Measurements from ENCODE around the gene ARMC8.

The ARMC8 gene

GRCh38 chr3:138210528-138210927 lies 23.4 kb downstream of the ARMC8 start:
- H3K4me3 ChIP-seq (ENCODE audit: low read depth, low read length), result no peak overlapping the region

GRCh38 chr3:138213398-138214085 lies 26.4 kb downstream of the ARMC8 start:
- DNase-seq (ENCODE audit: low read depth), result no peak
- no peak for TF ChIP-seq CTCF (IDR thresholded peaks at IDR 0.05; ENCODE audit: control insufficient read depth, extremely low read depth, insufficient read depth)
- H3K4me3 ChIP-seq (ENCODE audit: low read depth, low read length), result no peak overlapping the region

More at GRCh38 chr3:138210528-138210927, 23.4 kb downstream of the ARMC8 start:
- no peak for TF ChIP-seq CTCF (IDR thresholded peaks at IDR 0.05; ENCODE audit: control insufficient read depth, extremely low read depth, insufficient read depth)
- DNase-seq (ENCODE audit: low read depth), result no peak

GRCh38 chr3:138219255-138219654 lies 32.2 kb downstream of the ARMC8 start:
- DNase-seq (ENCODE audit: low read depth), result no peak
- TF ChIP-seq CTCF (IDR thresholded peaks at IDR 0.05; ENCODE audit: control insufficient read depth, extremely low read depth, insufficient read depth), result no peak
- no peak overlapping the region for H3K4me3 ChIP-seq (ENCODE audit: low read depth, low read length)

- H3K4me3 ChIP-seq (ENCODE audit: low read depth, low read length), result no peak overlapping the region
- no peak for TF ChIP-seq CTCF (IDR thresholded peaks at IDR 0.05; ENCODE audit: control insufficient read depth, extremely low read depth, insufficient read depth)
- DNase-seq (ENCODE audit: low read depth), result no peak
Measured at GRCh38 chr3:138220242-138220641, 33.1 kb downstream of the ARMC8 start.

GRCh38 chr3:138220788-138221187 lies 33.7 kb downstream of the ARMC8 start:
- H3K4me3 ChIP-seq (ENCODE audit: low read depth, low read length), result no peak overlapping the region
- DNase-seq (ENCODE audit: low read depth), result no peak
- no peak for TF ChIP-seq CTCF (IDR thresholded peaks at IDR 0.05; ENCODE audit: control insufficient read depth, extremely low read depth, insufficient read depth)

GRCh38 chr3:138222131-138222941 lies 35.2 kb downstream of the ARMC8 start:
- TF ChIP-seq CTCF (IDR thresholded peaks at IDR 0.05; ENCODE audit: control insufficient read depth, extremely low read depth, insufficient read depth), result no peak
- DNase-seq (ENCODE audit: low read depth), result no peak
- H3K4me3 ChIP-seq (ENCODE audit: low read depth, low read length), result no peak overlapping the region
